ENCODE data around the gene SMTN. TPM values are rescaled to one million over a fixed set of nuclear protein-coding genes. Genes with fewer than 3 reads are reported as not detected.
A peak's percentile ranks its signal among the peaks of the same experiment; 100 is the strongest.

SMTN gene
- total RNA-seq (10 to 100 TPM; 50.1 to 52.5 TPM), polyA plus RNA-seq (ENCODE audit: insufficient read depth, low read depth, low replicate concordance) (31.6 TPM)
- long read RNA-seq, donor 1, partial matches to known transcripts = 83 of 86 reads
- long read RNA-seq, donor 1, other reads (novel, unspliced or antisense) = 0 of 86 reads
- long read RNA-seq, donor 2, partial matches to known transcripts = 0 of 4 reads
- long read RNA-seq, donor 2, other reads (novel, unspliced or antisense) = 0 of 4 reads

DNA sequence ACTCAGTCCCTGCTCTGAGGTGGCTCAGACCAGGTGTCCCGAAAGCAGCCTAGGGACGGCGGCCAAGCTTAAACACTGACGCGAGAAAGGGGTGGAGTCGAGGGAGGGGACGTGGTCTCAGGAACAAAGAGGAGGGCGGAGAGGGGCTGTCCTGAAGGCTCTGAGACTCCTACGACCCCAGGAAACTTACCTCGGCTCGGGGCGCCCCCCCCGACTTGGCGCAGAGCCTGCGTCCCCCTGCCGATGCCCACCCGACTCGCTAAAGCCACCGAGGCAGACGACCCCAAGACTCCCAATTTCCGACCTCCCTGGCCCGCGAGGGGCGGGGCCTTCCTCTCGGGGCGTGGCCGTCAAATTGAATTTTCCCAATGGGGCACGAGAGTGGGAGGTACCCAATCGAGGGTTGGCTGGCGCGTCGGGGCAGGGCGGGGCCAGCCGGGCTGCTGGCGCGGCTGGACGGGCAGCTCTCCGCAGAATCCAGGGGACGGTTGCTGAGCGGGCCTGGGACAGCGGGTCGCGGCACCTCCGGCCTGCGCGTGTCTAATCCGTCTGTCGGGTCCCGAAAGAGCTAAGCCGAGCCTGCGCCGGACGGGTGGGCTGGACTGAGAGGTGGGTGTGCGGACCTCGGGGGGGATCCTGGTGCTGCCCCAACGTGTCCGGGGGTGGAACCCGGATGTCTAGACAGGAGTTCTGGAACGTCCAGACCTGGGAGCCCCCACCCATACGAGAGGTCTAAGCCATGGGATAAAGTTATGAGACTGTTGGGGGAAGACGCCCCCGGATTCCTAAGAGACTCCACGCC, at the start of gene SMTN:
TSS of gene SMTN (plus strand) at position 471 of the 802 bp plus-strand sequence. CDS start 1,941 bp downstream, outside the sequence.
- peak; percentile 98 for TF ChIP-seq POLR2A (IDR thresholded peaks at IDR 0.05)
- TF ChIP-seq, protein P1, sequence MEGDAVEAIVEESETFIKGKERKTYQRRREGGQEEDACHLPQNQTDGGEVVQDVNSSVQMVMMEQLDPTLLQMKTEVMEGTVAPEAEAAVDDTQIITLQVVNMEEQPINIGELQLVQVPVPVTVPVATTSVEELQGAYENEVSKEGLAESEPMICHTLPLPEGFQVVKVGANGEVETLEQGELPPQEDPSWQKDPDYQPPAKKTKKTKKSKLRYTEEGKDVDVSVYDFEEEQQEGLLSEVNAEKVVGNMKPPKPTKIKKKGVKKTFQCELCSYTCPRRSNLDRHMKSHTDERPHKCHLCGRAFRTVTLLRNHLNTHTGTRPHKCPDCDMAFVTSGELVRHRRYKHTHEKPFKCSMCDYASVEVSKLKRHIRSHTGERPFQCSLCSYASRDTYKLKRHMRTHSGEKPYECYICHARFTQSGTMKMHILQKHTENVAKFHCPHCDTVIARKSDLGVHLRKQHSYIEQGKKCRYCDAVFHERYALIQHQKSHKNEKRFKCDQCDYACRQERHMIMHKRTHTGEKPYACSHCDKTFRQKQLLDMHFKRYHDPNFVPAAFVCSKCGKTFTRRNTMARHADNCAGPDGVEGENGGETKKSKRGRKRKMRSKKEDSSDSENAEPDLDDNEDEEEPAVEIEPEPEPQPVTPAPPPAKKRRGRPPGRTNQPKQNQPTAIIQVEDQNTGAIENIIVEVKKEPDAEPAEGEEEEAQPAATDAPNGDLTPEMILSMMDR (IDR thresholded peaks at IDR 0.05) = no peak
- Histone ChIP-seq H3K36me3 (ENCODE audit: low read depth, missing control alignments) (no peaks in the 10 kb centered on the region), H3K27me3 (no peaks in the 10 kb centered on the region), H3K4me1 (peaks cover 35% of the 10 kb centered on the region), H3K9me3 (no peaks in the 10 kb centered on the region), H3K4me3 (peak within 1 kb of the TSS; percentile 71 to 79), H3K27ac (peak within 1 kb of the TSS; percentile 81 to 90)
- DNase-seq = peak; percentile 94
- WGBS, 2 donors = 1% methylated on average over 12 to 61 of the region's 63 CpGs
- intact Hi-C loops (cut with DNase I; ENCODE audit: low total_unique reads) = no loop called here

DNA sequence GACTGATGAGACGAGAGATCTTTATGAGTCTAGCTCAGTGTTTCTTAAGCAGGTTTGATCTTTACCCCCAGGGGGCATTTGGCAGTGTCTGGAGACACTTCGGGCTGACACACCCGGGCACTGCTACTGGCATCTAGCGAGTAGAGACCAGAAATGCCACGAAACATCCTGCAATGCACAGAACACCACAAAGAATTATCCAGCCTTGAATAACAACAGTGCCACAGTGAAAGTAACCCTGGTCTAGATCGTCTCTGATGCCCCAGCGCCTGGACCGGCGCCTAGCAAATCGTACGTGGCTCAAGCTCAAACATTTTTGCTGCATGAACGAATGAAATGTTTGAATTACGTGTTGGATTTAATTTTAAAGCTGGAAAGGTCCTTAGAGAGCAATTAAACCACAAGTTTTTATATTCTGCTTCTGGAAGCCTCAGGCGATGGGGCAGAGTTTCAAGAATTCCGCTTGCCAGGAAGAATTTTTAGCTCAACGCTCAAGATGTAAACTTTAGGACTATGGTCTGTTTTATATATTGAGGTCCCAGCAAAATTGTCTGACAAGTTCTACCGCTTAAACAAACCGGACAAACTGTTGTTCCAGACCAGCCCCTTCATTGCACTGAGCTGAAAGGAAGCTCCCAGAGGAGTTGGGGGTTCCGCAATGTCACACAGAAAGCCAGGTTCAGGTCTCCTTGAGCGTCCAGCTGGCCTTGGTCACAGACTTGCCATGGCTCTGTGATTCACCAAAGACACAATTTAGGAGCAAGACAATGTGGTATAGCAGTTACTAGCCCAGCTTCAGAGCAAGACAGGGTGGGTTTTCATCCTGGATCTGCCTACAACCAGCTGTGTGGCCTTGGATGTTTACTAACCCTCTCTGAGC, 44.2 kb upstream of the SMTN start:
- intact Hi-C loops (cut with DNase I; ENCODE audit: low total_unique reads) = no loop called here
- H3K27me3 ChIP-seq = no peaks in the 10 kb centered on the region
- no peaks in the 10 kb centered on the region for H3K9me3 ChIP-seq
- no peaks in the 10 kb centered on the region for H3K36me3 ChIP-seq (ENCODE audit: low read depth, missing control alignments)
- DNase-seq = no peak
- no peak overlapping the region for H3K4me3 ChIP-seq
- 49 to 60% methylated on average over 20 of the region's 20 CpGs for WGBS, 2 donors
- no peak for TF ChIP-seq POLR2A (IDR thresholded peaks at IDR 0.05)
- TF ChIP-seq, protein P1 (IDR thresholded peaks at IDR 0.05) = no peak
- no peak overlapping the region for H3K27ac ChIP-seq
- H3K4me1 ChIP-seq = peaks cover 18% of the 10 kb centered on the region

DNA sequence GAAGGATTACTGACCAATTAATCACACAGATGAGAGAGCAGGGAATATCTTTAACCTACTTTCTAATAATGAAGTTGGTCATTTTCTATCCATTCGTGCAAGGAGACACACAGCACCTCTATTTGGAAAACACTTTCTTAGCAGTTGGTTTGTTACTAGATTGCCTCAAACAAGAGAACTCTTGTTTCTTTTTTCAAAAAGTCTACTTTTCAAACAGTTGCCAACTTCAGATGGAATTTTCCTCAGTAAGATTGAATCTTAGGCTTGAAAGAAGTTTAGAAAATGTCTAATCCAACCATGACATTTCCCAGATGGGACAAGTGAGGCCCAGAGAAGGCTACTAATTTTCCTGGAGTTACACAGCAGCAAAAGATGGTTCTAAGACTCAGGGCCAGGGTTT, 42.4 kb upstream of the SMTN start:
- peaks cover 19% of the 10 kb centered on the region for H3K4me1 ChIP-seq
- peak overlapping the region; percentile 6 to 75 for H3K27ac ChIP-seq
- no peak overlapping the region for H3K4me3 ChIP-seq
- no peak for TF ChIP-seq POLR2A (IDR thresholded peaks at IDR 0.05)
- TF ChIP-seq, protein P1 (IDR thresholded peaks at IDR 0.05) = no peak
- no peaks in the 10 kb centered on the region for H3K27me3 ChIP-seq
- WGBS, 2 donors = 32 to 48% methylated on average over 1 of the region's 1 CpG
- no peaks in the 10 kb centered on the region for H3K36me3 ChIP-seq (ENCODE audit: low read depth, missing control alignments)
- H3K9me3 ChIP-seq = no peaks in the 10 kb centered on the region
- DNase-seq = no peak
- intact Hi-C loops (cut with DNase I; ENCODE audit: low total_unique reads) = no loop called here

DNA sequence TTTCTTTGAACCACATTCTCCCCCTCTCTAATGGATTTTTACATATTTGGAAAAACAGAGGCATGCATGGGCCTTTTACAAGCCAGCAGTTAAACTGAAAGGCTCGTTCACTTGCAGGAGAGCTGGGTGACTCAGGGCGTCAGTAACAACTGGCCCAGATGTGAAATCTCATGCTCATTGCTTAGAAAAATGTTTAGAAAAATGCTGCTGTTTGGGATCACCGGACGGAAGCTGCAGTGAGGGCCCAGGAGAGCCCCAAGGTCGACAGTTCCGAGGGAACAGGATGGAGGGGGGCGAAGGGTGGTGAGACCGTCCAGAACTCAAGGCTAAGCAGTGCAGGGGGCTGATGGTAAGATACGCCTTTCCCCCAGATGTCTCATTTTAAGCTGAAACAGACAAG, 41.7 kb upstream of the SMTN start:
- peak; percentile 49 for DNase-seq
- 19 to 37% methylated on average over 9 of the region's 9 CpGs for WGBS, 2 donors
- H3K36me3 ChIP-seq (ENCODE audit: low read depth, missing control alignments) = no peaks in the 10 kb centered on the region
- no peaks in the 10 kb centered on the region for H3K9me3 ChIP-seq
- no peaks in the 10 kb centered on the region for H3K27me3 ChIP-seq
- TF ChIP-seq POLR2A (IDR thresholded peaks at IDR 0.05) = no peak
- TF ChIP-seq, protein P1 (IDR thresholded peaks at IDR 0.05) = no peak
- intact Hi-C loops (cut with DNase I; ENCODE audit: low total_unique reads) = no loop called here
- no peak overlapping the region for H3K4me3 ChIP-seq
- peaks cover 26% of the 10 kb centered on the region for H3K4me1 ChIP-seq
- H3K27ac ChIP-seq = peak overlapping the region; percentile 6 to 75

Measured in testis (tissue), 5 donors.